Vagina (tissue), 2 donors: ENCODE measurements around the gene FAM120A. TPM values are rescaled to one million over a fixed set of nuclear protein-coding genes. Genes with fewer than 3 reads are reported as not detected.

Source experiments
- DNase-seq, 2 donors: peaks; one replicate each; pipeline ENCODE4 v3.0.0-alpha.2; 2017; ENCODE audit errors: extremely low spot score in 2 of 2
- H3K27ac ChIP-seq: fragments of 200-600 bp; sonication (generic); one replicate; pipeline ENCODE4 v1.5.1; 2019
- H3K27me3 ChIP-seq: fragments of 200-600 bp; sonication (generic); one replicate; pipeline ENCODE4 v1.5.1; 2019
- H3K36me3 ChIP-seq, 2 donors: fragments of 200-600 bp; sonication (generic); one replicate each; pipeline ENCODE4 v1.5.1; 2017 to 2019
- H3K4me1 ChIP-seq: fragments of 200-600 bp; sonication (generic); one replicate; pipeline ENCODE4 v1.5.1; 2019
- H3K4me3 ChIP-seq, 2 donors: fragments of 200-600 bp; sonication (generic); 1 replicate in 1 of 2; 2 replicates in 1 of 2; pipeline ENCODE4 v1.5.1; 2016 to 2019
- H3K9me3 ChIP-seq: fragments of 200-600 bp; sonication (generic); one replicate; pipeline ENCODE4 v1.5.1; 2019
- POLR2A ChIP-seq, 2 donors: fragments of 450-650 bp; IDR thresholded peaks; one replicate each; pipeline ENCODE4 v1.6.1; 2017; ENCODE audit warnings: antibody characterized with exemption in 2 of 2, mild to moderate bottlenecking in 2 of 2, moderate library complexity in 2 of 2
- POLR2AphosphoS5 ChIP-seq, 2 donors: sonication (generic); formaldehyde crosslinking; IDR thresholded peaks; one replicate each; pipeline ENCODE4 v1.9.0; 2017; ENCODE audit warnings: antibody characterized with exemption in 2 of 2, mild to moderate bottlenecking in 2 of 2, low read depth in 1 of 2; ENCODE audit not compliant: insufficient read depth in 1 of 2
- intact Hi-C: fragments of 100-400 bp; cut with DNase I; formaldehyde crosslinking; loops from one replicate; pipeline ENCODE4 v1.15.1; 2023
- total RNA-seq: library from RNA; depleted of rRNA; stranded (reverse); fragments of >200 nt; gene quantifications from one replicate; pipeline ENCODE4 v1.2.3, GENCODE V29; 2016
- TF ChIP-seq, protein P1 (sequence below), 3 experiments: fragments of 450-650 bp in 2 of 3; fragments of 200-600 bp in 1 of 3; sonication (generic) in 1 of 3; IDR thresholded peaks; one replicate each; pipeline ENCODE4 v1.5.1; 2017 to 2019; ENCODE audit warnings: antibody characterized with exemption in 3 of 3, mild to moderate bottlenecking in 2 of 3, moderate library complexity in 2 of 3

FAM120A gene
- total RNA-seq, 1 donor from 2014 or later = 98.2 TPM

DNA sequence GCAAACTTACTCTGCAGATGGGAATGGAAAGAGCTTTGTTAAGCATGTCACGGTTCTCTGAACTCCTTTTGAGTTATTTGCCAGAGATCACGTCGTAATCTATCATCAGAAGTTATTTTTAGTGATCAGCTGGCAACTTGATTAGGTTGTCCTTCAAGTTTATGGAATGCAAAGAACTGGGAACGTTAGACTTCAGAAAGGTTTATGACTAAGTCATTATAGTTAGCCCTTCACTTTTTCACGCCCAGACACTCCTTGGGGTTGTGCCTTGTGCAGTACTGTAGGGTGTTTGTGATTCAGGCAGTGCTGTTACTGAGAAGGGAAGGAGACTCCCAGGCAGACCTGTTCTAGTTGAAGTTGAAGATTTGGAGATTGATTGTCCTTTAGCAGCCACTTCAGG, 98.1 kb downstream of the FAM120A start:
- no peak for DNase-seq
- H3K27ac ChIP-seq = no peak overlapping the region
- no peak overlapping the region for H3K4me3 ChIP-seq
- TF ChIP-seq POLR2AphosphoS5 (IDR thresholded peaks at IDR 0.05; ENCODE audit: insufficient read depth in 1 of 2, low read depth in 1 of 2) = no peak
- TF ChIP-seq POLR2A (IDR thresholded peaks at IDR 0.05) = no peak
- TF ChIP-seq, protein P1, sequence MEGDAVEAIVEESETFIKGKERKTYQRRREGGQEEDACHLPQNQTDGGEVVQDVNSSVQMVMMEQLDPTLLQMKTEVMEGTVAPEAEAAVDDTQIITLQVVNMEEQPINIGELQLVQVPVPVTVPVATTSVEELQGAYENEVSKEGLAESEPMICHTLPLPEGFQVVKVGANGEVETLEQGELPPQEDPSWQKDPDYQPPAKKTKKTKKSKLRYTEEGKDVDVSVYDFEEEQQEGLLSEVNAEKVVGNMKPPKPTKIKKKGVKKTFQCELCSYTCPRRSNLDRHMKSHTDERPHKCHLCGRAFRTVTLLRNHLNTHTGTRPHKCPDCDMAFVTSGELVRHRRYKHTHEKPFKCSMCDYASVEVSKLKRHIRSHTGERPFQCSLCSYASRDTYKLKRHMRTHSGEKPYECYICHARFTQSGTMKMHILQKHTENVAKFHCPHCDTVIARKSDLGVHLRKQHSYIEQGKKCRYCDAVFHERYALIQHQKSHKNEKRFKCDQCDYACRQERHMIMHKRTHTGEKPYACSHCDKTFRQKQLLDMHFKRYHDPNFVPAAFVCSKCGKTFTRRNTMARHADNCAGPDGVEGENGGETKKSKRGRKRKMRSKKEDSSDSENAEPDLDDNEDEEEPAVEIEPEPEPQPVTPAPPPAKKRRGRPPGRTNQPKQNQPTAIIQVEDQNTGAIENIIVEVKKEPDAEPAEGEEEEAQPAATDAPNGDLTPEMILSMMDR (IDR thresholded peaks at IDR 0.05) = no peak
- no peaks in the 10 kb centered on the region for H3K27me3 ChIP-seq
- intact Hi-C loops = no loop called here
- H3K36me3 ChIP-seq = peaks cover 0 to 44% of the 10 kb centered on the region in 2 donors
- peaks cover 9% of the 10 kb centered on the region for H3K4me1 ChIP-seq
- no peaks in the 10 kb centered on the region for H3K9me3 ChIP-seq

DNA sequence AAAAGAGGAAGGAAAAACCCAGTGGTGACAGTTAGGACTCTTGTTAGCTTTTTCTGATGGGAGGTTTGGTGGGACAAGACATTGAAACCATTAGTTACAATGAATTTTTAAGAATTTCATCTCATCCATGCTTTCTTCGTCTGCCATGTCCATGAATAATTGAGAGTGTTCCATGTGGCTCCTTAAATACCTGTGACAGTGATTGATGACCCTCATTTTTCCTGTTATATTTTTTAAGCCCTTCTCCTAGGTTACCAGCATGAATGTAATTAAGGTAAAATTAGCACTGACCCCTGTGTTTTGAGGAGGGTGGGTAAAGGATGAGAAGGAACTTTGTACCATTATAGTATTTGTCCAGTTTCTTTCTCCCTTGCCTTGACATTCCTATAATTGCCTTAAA, 101.4 kb downstream of the FAM120A start:
- no peaks in the 10 kb centered on the region for H3K9me3 ChIP-seq
- no peak for DNase-seq
- H3K36me3 ChIP-seq = peaks cover 0 to 48% of the 10 kb centered on the region in 2 donors
- TF ChIP-seq POLR2A (IDR thresholded peaks at IDR 0.05) (no peak), POLR2AphosphoS5 (IDR thresholded peaks at IDR 0.05; ENCODE audit: insufficient read depth in 1 of 2, low read depth in 1 of 2) (no peak)
- TF ChIP-seq, protein P1 (IDR thresholded peaks at IDR 0.05) = no peak
- no peak overlapping the region for H3K27ac ChIP-seq
- H3K27me3 ChIP-seq = no peaks in the 10 kb centered on the region
- intact Hi-C loops = no loop called here
- H3K4me3 ChIP-seq = no peak overlapping the region
- peaks cover 9% of the 10 kb centered on the region for H3K4me1 ChIP-seq

DNA sequence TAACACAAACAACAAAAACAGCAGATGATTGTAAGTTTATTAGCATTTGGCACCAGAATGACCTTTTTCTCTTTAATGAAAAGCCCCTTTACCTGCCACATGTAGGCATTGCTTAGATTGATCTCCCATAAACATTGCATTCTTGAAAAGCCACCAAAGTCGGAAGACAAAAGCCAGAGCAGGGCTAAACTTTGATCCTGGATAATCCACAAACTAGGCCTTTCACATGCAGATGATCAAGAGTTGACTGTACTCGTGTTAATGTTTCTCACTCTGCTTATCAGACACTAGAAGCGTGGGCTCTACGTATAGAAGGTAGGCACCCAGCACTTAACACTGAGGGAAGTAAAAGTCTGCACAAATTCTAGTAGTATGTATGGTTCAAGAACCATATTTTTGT, 103.9 kb downstream of the FAM120A start:
- H3K27me3 ChIP-seq = no peaks in the 10 kb centered on the region
- no peaks in the 10 kb centered on the region for H3K9me3 ChIP-seq
- intact Hi-C loops = no loop called here
- no peaks in the 10 kb centered on the region for H3K4me1 ChIP-seq
- H3K27ac ChIP-seq = no peak overlapping the region
- TF ChIP-seq, protein P1 (IDR thresholded peaks at IDR 0.05) = no peak
- peaks cover 0 to 70% of the 10 kb centered on the region in 2 donors for H3K36me3 ChIP-seq
- H3K4me3 ChIP-seq = no peak overlapping the region
- no peak for DNase-seq

DNA sequence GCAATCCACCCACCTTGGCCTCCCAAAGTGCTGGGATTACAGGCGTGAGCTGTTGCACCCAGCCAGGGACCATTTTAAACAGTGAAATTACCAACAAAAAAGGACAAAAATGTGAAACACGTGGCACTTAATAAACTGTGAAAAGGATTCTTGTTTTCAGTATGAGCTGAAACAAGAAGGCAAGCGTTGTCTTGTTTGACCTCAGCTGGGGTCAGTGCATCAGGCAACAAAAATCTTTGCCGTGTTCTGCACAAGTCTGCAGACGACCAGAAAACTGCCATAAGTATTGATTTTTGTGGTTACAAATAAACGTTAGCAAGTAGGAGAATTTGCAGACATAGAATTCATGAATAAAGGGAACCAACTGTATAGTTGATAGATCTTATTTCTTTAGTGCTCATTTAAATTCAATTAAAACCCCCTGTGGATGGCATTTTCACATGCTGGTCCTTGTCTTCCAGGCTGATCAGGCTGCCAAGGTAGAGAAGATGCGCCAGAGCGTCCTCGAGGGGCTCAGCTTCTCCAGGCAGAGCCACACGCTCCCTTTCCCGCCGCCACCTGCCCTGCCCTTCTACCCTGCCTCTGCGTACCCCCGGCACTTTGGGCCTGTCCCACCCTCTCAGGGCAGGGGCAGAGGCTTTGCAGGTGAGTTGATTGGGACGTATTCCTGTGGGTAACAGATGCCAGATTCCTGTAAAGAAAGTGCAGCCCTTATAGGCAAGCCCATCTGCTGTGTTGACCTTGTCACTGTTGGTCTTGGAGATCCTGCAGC, 106.1 kb downstream of the FAM120A start:
- intact Hi-C loops = no loop called here
- peaks cover 0 to 78% of the 10 kb centered on the region in 2 donors for H3K36me3 ChIP-seq
- H3K9me3 ChIP-seq = no peaks in the 10 kb centered on the region
- TF ChIP-seq POLR2AphosphoS5 (IDR thresholded peaks at IDR 0.05; ENCODE audit: insufficient read depth in 1 of 2, low read depth in 1 of 2) = no peak
- TF ChIP-seq, protein P1 (IDR thresholded peaks at IDR 0.05) = no peak
- no peak for TF ChIP-seq POLR2A (IDR thresholded peaks at IDR 0.05)
- no peaks in the 10 kb centered on the region for H3K27me3 ChIP-seq
- no peak for DNase-seq
- no peak overlapping the region for H3K4me3 ChIP-seq
- H3K27ac ChIP-seq = no peak overlapping the region
- H3K4me1 ChIP-seq = no peaks in the 10 kb centered on the region

DNA sequence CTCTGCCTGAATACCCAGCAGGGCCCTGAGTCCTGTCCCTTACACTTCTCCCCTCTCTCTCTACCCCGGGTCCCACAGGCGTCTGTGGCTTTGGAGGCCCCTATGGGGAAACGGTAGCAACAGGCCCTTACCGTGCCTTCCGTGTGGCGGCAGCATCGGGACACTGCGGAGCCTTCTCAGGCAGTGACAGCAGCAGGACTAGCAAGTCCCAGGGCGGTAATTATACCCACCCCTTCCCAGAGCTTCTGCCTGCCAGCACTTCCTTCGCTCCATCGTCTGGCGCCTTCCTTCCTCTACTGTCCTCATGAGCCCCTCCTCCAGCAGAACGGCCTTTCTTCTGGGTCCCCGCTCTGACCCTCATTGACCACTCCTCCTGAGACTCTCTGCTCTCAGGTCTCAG, 107.0 kb downstream of the FAM120A start:
- TF ChIP-seq, protein P1 (IDR thresholded peaks at IDR 0.05) = no peak
- TF ChIP-seq POLR2AphosphoS5 (IDR thresholded peaks at IDR 0.05; ENCODE audit: insufficient read depth in 1 of 2, low read depth in 1 of 2) (no peak), POLR2A (IDR thresholded peaks at IDR 0.05) (no peak)
- H3K4me3 ChIP-seq = no peak overlapping the region
- peaks cover 0 to 77% of the 10 kb centered on the region in 2 donors for H3K36me3 ChIP-seq
- H3K9me3 ChIP-seq = no peaks in the 10 kb centered on the region
- H3K4me1 ChIP-seq = no peaks in the 10 kb centered on the region
- intact Hi-C loops = no loop called here
- DNase-seq = no peak
- no peak overlapping the region for H3K27ac ChIP-seq
- no peaks in the 10 kb centered on the region for H3K27me3 ChIP-seq
